Glutamatergic neuron (in vitro differentiated cells): ENCODE results near the gene CACNA1C. TPM values are rescaled to one million over a fixed set of nuclear protein-coding genes. Genes with fewer than 3 reads are reported as not detected.

ENCODE experiments used
- DNase-seq: peaks from one replicate; pipeline ENCODE4 v3.0.0; 2022
- H3K27ac Mint-ChIP-seq: one replicate; pipeline ENCODE4 v1.8.0; 2020; ENCODE audit warnings: mild to moderate bottlenecking, mixed read lengths, inconsistent platforms; ENCODE audit not compliant: unreplicated experiment
- H3K27me3 Mint-ChIP-seq: one replicate; pipeline ENCODE4 v1.8.0; 2020; ENCODE audit warnings: mild to moderate bottlenecking, moderate library complexity, mixed read lengths, inconsistent platforms; ENCODE audit not compliant: unreplicated experiment
- H3K36me3 Mint-ChIP-seq: one replicate; pipeline ENCODE4 v1.8.0; 2020; ENCODE audit warnings: mild to moderate bottlenecking, mixed read lengths, inconsistent platforms; ENCODE audit not compliant: unreplicated experiment
- H3K4me1 Mint-ChIP-seq: one replicate; pipeline ENCODE4 v1.8.0; 2020; ENCODE audit warnings: mild to moderate bottlenecking, low read depth, mixed read lengths, inconsistent platforms; ENCODE audit not compliant: unreplicated experiment
- H3K4me3 Mint-ChIP-seq: one replicate; pipeline ENCODE4 v1.8.0; 2020; ENCODE audit warnings: mild to moderate bottlenecking, mixed read lengths, inconsistent platforms; ENCODE audit not compliant: unreplicated experiment
- H3K9me3 Mint-ChIP-seq: one replicate; pipeline ENCODE4 v1.8.0; 2020; ENCODE audit warnings: mild to moderate bottlenecking, moderate library complexity, mixed read lengths, inconsistent platforms; ENCODE audit not compliant: unreplicated experiment
- total RNA-seq: library from RNA; stranded (reverse); fragmentation: NEBNext Ultra II Directional; extraction: Animal tissue kit (Norgen Biotek cat#: 25700); gene quantifications from one replicate; pipeline ENCODE4 v1.2.1, GENCODE V29; 2021; ENCODE audit not compliant: unreplicated experiment
- TF ChIP-seq, protein P1 (sequence below): fragments of 200-600 bp; sonication (generic); IDR thresholded peaks from one replicate; pipeline ENCODE4 v1.5.0; 2021; ENCODE audit not compliant: partially characterized antibody, unreplicated experiment

Gene CACNA1C
- total RNA-seq, 1 donor from 2014 or later: 11.0 TPM

DNA sequence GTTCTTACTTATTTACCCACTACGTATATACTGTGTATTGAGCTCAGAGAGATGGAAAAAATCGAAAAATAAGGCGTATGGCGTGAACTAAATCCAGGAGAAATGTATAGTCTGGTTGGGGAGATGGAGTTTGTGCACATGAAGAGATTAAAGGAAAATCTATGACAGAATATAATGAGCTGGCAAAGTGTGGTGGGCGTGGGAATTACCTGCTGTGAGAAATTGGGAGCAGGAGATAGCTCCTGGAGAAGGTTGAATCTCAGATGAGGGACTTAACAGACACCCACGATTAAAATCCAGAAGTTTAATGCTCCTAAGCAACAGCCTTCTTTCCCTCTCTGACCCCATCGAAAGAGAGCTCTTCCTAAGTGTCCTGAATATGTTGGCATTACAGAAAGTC lies 517.8 kb downstream of the CACNA1C start:
- Mint-ChIP-seq H3K9me3 (peaks cover 2% of the 10 kb centered on the region), H3K4me1 (peaks cover 3% of the 10 kb centered on the region), H3K36me3 (no peaks in the 10 kb centered on the region), H3K4me3 (no peak overlapping the region), H3K27me3 (peaks cover 2% of the 10 kb centered on the region), H3K27ac (no peak overlapping the region)
- no peak for DNase-seq
- TF ChIP-seq, protein P1, sequence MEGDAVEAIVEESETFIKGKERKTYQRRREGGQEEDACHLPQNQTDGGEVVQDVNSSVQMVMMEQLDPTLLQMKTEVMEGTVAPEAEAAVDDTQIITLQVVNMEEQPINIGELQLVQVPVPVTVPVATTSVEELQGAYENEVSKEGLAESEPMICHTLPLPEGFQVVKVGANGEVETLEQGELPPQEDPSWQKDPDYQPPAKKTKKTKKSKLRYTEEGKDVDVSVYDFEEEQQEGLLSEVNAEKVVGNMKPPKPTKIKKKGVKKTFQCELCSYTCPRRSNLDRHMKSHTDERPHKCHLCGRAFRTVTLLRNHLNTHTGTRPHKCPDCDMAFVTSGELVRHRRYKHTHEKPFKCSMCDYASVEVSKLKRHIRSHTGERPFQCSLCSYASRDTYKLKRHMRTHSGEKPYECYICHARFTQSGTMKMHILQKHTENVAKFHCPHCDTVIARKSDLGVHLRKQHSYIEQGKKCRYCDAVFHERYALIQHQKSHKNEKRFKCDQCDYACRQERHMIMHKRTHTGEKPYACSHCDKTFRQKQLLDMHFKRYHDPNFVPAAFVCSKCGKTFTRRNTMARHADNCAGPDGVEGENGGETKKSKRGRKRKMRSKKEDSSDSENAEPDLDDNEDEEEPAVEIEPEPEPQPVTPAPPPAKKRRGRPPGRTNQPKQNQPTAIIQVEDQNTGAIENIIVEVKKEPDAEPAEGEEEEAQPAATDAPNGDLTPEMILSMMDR: no peak

DNA sequence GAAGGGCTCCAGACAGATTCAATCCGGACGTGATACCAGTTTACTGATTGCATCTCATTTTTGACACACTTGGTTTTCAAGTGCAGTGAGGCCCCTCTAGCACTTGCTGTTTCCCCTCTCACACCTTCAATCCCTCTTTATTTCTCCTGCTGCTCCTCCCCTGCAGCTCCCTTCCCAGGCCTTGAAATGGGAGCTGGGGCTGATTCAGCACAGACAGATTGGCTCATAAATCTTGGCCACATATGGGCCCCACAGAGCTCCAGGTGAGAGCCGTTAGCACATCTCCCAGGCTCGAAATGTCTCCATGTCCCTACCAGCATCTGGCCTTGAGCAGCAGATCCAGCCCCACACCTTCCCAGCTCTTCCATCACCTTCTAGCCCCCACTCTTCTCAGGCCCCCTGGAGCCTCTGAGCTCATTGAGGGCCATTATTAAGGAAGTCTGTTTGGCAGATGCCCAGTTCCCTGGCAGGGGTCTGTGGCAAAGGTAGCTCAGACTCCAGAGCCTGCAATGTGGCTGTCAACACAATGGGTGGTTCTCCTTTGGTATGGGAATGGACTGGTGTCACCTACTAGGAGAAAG lies 521.7 kb downstream of the CACNA1C start:
- Mint-ChIP-seq H3K27me3 (peaks cover 2% of the 10 kb centered on the region), H3K9me3 (peaks cover 5% of the 10 kb centered on the region), H3K36me3 (peaks cover 5% of the 10 kb centered on the region), H3K4me1 (peaks cover 12% of the 10 kb centered on the region), H3K27ac (no peak overlapping the region), H3K4me3 (no peak overlapping the region)
- TF ChIP-seq, protein P1: no peak
- no peak for DNase-seq

GRCh38 chr12:2575245-2575644 lies 522.5 kb downstream of the CACNA1C start:
- Mint-ChIP-seq H3K9me3 (peaks cover 5% of the 10 kb centered on the region), H3K27me3 (peaks cover 2% of the 10 kb centered on the region), H3K36me3 (peaks cover 5% of the 10 kb centered on the region), H3K4me1 (peaks cover 15% of the 10 kb centered on the region), H3K27ac (peak overlapping the region; percentile 53), H3K4me3 (no peak overlapping the region)
- DNase-seq: no peak
- TF ChIP-seq, protein P1: no peak

GRCh38 chr12:2578211-2578610 lies 525.4 kb downstream of the CACNA1C start:
- peaks cover 2% of the 10 kb centered on the region for H3K27me3 Mint-ChIP-seq

DNA sequence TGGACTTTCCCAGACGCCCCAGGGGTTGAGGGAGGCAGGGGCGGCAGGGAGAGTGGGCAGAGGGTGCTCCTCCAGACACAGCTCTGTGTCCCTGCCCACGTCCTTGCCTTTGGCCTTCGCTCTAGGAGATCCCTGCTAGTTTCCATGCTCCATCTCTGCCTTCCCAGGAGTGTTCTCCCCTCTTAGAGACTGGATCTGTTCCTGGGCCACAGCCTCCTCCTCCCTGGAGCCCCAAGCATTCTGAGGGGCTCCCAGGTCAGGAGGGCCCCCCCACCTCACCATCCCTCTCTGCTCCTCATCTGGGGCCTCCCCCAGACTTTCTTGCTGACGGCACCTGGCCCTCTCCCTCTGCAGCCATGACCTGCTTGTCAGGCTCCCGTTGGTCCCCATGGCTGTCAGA lies 526.0 kb downstream of the CACNA1C start:
- TF ChIP-seq, protein P1: no peak
- H3K4me1 Mint-ChIP-seq: peaks cover 20% of the 10 kb centered on the region
- no peak for DNase-seq
- H3K4me3 Mint-ChIP-seq: no peak overlapping the region
- H3K27ac Mint-ChIP-seq: peak overlapping the region; percentile 49
- peaks cover 7% of the 10 kb centered on the region for H3K9me3 Mint-ChIP-seq
- H3K36me3 Mint-ChIP-seq: peaks cover 5% of the 10 kb centered on the region
- H3K27me3 Mint-ChIP-seq: peaks cover 2% of the 10 kb centered on the region

More at GRCh38 chr12:2578211-2578610, 525.4 kb downstream of the CACNA1C start:
- DNase-seq: no peak
- Mint-ChIP-seq H3K4me3 (no peak overlapping the region), H3K27ac (no peak overlapping the region), H3K4me1 (peaks cover 20% of the 10 kb centered on the region), H3K36me3 (peaks cover 5% of the 10 kb centered on the region), H3K9me3 (peaks cover 5% of the 10 kb centered on the region)
- TF ChIP-seq, protein P1: no peak
